ENCODE results near the gene TRMT44. TPM values are rescaled to one million over a fixed set of nuclear protein-coding genes. Genes with fewer than 3 reads are reported as not detected.

TRMT44 gene
- total and polyA plus RNA-seq, 2 of the 4 experiments (the other 2 are of a cell fraction) = 7.3 to 8.1 TPM

DNA sequence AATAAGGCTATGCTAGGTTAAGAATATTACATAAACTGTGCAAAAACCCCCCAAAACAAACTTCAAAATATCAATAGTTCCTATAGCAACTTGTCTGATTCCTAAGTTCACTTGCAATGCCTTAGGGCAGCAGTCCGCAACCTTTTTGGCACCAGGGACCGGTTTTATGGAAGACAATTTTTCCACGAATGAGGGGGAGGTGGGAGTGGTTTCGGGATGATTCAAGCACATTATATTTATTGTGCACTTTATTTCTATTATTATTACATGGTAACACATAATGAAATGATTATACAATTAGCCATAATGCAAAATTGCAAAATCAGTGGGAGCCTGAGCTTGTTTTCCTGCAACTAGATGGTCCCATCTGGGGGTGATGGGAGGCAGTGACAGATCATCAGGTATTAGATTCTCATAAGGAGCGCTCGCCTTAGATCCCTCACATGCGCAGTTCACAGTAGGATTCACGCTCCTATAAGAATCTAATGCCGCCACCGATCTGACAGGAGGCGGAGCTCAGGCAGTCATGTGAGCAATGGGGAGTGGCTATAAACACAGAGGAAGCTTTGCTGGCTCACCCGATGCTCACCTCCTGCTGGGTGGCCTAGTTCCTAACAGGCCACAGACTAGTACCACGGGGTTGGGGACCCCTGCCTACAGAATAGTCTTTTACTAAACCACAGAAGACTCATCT, 39.8 kb upstream of the TRMT44 start:
- Histone ChIP-seq H3K14ac (replicated peaks; ENCODE audit: low read depth, low read length) (no peak overlapping the region), H3K18ac (ENCODE audit: low read depth, low read length) (no peak overlapping the region), H2BK120ac (ENCODE audit: low read depth, low read length) (no peak overlapping the region), H2AK5ac (ENCODE audit: low read depth, low read length) (no peak overlapping the region), H3K4me1 (ENCODE audit: control insufficient read depth, insufficient read depth, low read length) (no peaks in the 10 kb centered on the region), H3K4ac (ENCODE audit: low read depth, low read length) (no peak overlapping the region), H3K56ac (ENCODE audit: extremely low read depth, insufficient read depth, low read length) (no peak overlapping the region), H4K20me1 (ENCODE audit: insufficient read depth, low read length) (no peaks in the 10 kb centered on the region), H2AFZ (replicated peaks; ENCODE audit: low read length, poor library complexity) (no peak overlapping the region), H3K4me2 (ENCODE audit: low read depth, low read length) (no peak overlapping the region), H4K8ac (ENCODE audit: low read depth in 2 of 2, low read length in 2 of 2) (no peak overlapping the region), H3K79me1 (ENCODE audit: low read depth in 1 of 2, low read length in 2 of 2) (peaks cover 0 to 3% of the 10 kb centered on the region in 2 experiments; a peak in 1 of 4 replicates), H3K27me3 (ENCODE audit: control insufficient read depth, insufficient read depth, low read length) (no peaks in the 10 kb centered on the region), H3K9me1 (ENCODE audit: insufficient read depth, low read length) (no peaks in the 10 kb centered on the region), H4K91ac (ENCODE audit: insufficient read depth, low read depth, low read length) (no peak overlapping the region), H2AK9ac (replicated peaks; ENCODE audit: low read depth, low read length, poor library complexity) (no peak overlapping the region), H3K23ac (ENCODE audit: low read depth, low read length) (no peak overlapping the region), H2BK5ac (ENCODE audit: low read depth, low read length, poor library complexity, severe bottlenecking) (no peak overlapping the region), H2BK20ac (ENCODE audit: low read depth, low read length) (no peak overlapping the region), H3K4me3 (ENCODE audit: insufficient read depth, low read depth, low read length) (no peak overlapping the region), H3K27ac (ENCODE audit: insufficient read depth, low read length) (no peak overlapping the region), H4K5ac (ENCODE audit: low read depth, low read length) (no peak overlapping the region), H2BK15ac (ENCODE audit: low read depth, low read length) (no peak overlapping the region), H3K9me3 (ENCODE audit: control insufficient read depth, insufficient read depth, low read length) (no peaks in the 10 kb centered on the region), H3K36me3 (ENCODE audit: control insufficient read depth, insufficient read depth, low read length) (peaks cover 28% of the 10 kb centered on the region), H3K9ac (ENCODE audit: low read depth, low read length) (no peak overlapping the region)
- 80% methylated on average over 1 of the region's 13 CpGs; no CpG with 5 or more reads in 1 of the 2 experiments for WGBS, 2 experiments (ENCODE audit: extremely low coverage in 2 of 2, insufficient read length in 1 of 2)
- no peak for ATAC-seq (ENCODE audit: low read depth)
- in situ Hi-C loops (cut with MboI; ENCODE audit: low sequenced_read_pairs) = loop anchor here (5.0 kb wide), 2 partner anchors 158 to 223 kb away; no protein-coding TSS in a partner anchor
- BruUV-seq (replicated peaks) = no TSS peak
- ChIA-PET CTCF (interaction anchor here (0.7 to 3.6 kb wide), 4 partner anchors 126 to 224 kb away, joined by 3 to 18 read pairs (median 12); no protein-coding TSS in a partner anchor), POLR2A (ENCODE audit: unreplicated experiment) (no interaction called here)
- DNase-seq = no peak
- dilution Hi-C loops (cut with HindIII; ENCODE audit: low sequenced_read_pairs, unreplicated experiment) = no loop called here
- no peak for TF ChIP-seq RCOR1 (IDR thresholded peaks at IDR 0.05; ENCODE audit: insufficient replicate concordance, low read length)
- TF ChIP-seq, protein P1, sequence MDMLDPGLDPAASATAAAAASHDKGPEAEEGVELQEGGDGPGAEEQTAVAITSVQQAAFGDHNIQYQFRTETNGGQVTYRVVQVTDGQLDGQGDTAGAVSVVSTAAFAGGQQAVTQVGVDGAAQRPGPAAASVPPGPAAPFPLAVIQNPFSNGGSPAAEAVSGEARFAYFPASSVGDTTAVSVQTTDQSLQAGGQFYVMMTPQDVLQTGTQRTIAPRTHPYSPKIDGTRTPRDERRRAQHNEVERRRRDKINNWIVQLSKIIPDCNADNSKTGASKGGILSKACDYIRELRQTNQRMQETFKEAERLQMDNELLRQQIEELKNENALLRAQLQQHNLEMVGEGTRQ (IDR thresholded peaks at IDR 0.05; ENCODE audit: low read depth, low read length) = 0 out of 2 replicates have a peak, but pooled peaks have one; percentile 31
- intact Hi-C loops (cut with micrococcal nuclease) = no loop called here
